HG03045 (cell line): Measurements from ENCODE around the gene MYL6B.

Source experiments
- ATAC-seq: cut with Tn5 transposase; IDR thresholded peaks from one replicate; pipeline ENCODE4 v1.9.1; 2021; ENCODE audit warnings: mild to moderate bottlenecking, moderate library complexity; ENCODE audit not compliant: unreplicated experiment

Gene MYL6B

DNA sequence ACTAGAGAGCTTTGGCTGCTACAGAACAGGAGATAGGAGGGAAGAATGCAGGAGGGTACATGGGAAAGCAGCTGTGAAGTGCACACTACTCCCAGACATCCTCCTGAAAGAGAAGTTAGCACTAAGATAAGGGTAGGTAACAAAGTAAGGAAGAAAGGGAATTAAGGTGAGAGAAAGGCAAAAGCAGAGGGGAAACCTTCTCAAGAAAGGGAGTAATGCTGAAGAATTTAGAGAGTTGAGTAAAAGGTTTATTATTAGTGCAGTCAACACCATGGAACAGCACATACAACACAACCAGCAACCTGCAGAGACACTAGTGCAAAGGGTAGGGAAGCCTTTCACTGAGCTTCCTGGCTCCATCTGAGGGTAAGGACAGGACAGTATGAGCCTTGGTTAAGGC, 51.9 kb downstream of the MYL6B start:
- no peak for ATAC-seq

DNA sequence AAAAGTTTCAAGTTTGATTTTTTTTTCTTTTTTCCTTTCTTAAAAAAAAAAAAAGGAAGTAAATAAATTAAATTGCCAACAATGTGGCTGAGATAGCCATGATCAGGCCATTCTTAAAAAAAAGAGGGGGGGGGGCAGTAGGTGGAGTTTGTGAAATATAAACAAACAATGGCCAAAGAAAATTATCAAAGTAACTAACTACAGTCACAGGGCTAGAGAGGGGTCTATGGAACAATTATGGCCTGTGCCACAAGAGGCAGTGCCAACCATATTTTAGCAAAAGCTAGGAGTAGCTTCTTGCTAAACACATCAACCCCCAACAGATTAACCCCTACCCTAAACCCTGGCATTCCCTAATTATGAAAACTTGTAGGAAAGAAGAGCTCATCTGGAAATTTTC, 53.1 kb downstream of the MYL6B start:
- ATAC-seq = no peak

DNA sequence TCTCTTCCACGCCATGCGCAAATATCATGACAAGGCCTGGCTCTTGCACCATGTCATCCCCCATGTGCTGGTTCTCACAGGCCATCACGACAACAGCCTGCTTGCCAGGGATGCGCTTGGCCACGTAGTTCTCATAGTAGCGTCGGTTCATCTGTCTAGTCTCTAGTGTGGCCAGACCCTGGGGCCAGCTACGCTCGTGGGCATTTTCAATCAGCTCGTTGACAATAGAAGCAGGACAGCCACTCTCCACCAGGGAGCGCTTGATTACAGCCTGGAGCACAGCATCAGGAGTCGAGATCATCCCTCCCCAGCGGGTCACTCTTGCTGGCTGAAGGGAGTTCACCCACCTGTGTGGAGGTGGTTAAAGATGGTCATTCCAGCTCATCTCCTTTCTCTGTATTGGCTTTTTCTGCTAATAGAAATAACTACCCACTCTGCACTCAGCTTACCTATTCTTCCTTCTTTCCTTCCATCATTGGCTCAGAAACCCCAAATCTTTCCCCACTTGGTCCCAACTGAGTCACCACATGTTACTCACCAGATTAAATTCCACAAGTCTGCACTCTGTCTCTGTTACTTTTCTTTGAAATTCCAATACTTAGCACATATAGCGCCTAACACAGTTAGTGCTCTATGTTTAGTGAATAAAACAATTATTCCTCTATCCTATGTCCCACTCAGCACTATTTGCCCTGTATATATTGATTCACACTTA, 54.2 kb downstream of the MYL6B start:
- ATAC-seq = no peak
